Measurements from ENCODE around the gene FNDC7. TPM values are rescaled to one million over a fixed set of nuclear protein-coding genes. Genes with fewer than 3 reads are reported as not detected.

Gene FNDC7
- total and polyA plus RNA-seq, 9 of the 15 experiments (the other 6 are each of a cell fraction or from before 2014, with no cell fraction given): not detected

DNA sequence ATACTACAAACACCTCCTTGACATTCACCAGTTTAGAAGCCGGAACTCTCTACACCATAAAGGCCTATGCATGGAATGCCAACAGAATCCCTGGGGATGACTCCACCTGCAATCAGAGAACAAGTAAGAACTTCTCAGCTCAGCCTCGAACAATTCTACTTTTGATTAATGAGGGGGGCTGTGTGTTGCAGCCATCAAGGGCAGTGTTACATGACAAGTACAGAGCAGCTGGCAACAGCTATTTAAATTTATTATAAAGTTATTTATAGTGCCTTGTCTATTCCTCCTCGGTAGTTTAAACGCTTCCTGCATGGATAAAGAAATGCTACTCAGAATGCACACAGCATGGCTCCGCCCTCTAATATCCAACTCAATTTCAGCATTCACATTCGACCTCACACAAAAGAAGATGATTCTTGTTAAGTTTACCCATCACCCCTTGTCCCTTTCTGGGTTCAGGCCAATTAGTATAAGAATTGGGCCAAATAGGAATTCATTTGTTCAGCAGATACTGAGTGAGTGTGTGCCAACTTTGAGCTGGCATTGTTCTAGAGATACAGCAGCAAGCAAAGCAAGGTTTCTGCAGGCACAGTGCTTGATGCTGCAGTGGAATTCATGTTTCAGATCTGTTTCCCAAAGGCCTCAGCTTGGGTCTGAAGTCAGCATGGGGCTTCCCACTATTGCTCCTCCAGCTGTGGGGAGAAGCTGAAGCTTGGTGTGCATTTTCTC lies 6.4 kb downstream of the FNDC7 start (continued):
- TF ChIP-seq XRCC3 (IDR thresholded peaks at IDR 0.05) (no peak), LARP7 (IDR thresholded peaks at IDR 0.05) (no peak), ZNF561 (CRISPR knock-in tag; conservative IDR thresholded peaks at IDR 0.05) (no peak), HCFC1 (IDR thresholded peaks at IDR 0.05; ENCODE audit: low read depth, low read length) (no peak), ZNF263 (CRISPR knock-in tag; IDR thresholded peaks at IDR 0.05; ENCODE audit: borderline replicate concordance) (no peak), KDM1A (IDR thresholded peaks at IDR 0.05) (no peak), PTBP1 (IDR thresholded peaks at IDR 0.05; ENCODE audit: low read depth, low read length) (no peak), SMARCC2 (IDR thresholded peaks at IDR 0.05; ENCODE audit: low read depth) (no peak)
- TF ChIP-seq, protein P1, sequence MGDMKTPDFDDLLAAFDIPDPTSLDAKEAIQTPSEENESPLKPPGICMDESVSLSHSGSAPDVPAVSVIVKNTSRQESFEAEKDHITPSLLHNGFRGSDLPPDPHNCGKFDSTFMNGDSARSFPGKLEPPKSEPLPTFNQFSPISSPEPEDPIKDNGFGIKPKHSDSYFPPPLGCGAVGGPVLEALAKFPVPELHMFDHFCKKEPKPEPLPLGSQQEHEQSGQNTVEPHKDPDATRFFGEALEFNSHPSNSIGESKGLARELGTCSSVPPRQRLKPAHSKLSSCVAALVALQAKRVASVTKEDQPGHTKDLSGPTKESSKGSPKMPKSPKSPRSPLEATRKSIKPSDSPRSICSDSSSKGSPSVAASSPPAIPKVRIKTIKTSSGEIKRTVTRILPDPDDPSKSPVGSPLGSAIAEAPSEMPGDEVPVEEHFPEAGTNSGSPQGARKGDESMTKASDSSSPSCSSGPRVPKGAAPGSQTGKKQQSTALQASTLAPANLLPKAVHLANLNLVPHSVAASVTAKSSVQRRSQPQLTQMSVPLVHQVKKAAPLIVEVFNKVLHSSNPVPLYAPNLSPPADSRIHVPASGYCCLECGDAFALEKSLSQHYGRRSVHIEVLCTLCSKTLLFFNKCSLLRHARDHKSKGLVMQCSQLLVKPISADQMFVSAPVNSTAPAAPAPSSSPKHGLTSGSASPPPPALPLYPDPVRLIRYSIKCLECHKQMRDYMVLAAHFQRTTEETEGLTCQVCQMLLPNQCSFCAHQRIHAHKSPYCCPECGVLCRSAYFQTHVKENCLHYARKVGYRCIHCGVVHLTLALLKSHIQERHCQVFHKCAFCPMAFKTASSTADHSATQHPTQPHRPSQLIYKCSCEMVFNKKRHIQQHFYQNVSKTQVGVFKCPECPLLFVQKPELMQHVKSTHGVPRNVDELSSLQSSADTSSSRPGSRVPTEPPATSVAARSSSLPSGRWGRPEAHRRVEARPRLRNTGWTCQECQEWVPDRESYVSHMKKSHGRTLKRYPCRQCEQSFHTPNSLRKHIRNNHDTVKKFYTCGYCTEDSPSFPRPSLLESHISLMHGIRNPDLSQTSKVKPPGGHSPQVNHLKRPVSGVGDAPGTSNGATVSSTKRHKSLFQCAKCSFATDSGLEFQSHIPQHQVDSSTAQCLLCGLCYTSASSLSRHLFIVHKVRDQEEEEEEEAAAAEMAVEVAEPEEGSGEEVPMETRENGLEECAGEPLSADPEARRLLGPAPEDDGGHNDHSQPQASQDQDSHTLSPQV (IDR thresholded peaks at IDR 0.05): no peak
- TF ChIP-seq, protein P2, sequence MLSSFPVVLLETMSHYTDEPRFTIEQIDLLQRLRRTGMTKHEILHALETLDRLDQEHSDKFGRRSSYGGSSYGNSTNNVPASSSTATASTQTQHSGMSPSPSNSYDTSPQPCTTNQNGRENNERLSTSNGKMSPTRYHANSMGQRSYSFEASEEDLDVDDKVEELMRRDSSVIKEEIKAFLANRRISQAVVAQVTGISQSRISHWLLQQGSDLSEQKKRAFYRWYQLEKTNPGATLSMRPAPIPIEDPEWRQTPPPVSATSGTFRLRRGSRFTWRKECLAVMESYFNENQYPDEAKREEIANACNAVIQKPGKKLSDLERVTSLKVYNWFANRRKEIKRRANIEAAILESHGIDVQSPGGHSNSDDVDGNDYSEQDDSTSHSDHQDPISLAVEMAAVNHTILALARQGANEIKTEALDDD (IDR thresholded peaks at IDR 0.05): no peak
